Measurements from ENCODE around the gene KIF26B.

DNA sequence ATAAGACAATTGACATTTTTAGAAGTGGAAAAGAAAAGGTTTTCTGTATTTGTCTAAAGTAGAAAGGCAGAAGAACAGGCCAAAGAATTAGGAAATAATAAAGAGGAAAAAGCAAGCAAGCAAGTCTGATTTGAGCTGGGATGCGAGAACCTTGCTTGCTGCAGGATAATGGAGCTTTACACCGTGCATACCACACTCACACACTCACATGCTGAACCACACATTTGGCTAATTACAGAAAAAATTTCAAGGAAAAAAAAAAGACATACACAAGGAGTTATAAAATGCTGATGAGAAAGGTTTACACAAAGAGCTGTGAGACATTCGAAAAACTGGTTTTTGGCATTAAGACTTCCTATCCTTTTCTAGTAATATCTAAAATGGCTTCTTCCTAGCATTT is 593.9 kb downstream of the KIF26B start:
- TF ChIP-seq CTCF (IDR thresholded peaks at IDR 0.05) (no peak), POLR2A (IDR thresholded peaks at IDR 0.05) (no peak)
